ENCODE data around the gene RBM18. TPM values are rescaled to one million over a fixed set of nuclear protein-coding genes. Genes with fewer than 3 reads are reported as not detected.
A peak's percentile ranks its signal among the peaks of the same experiment; 100 is the strongest.

RBM18 gene
- total RNA-seq, 1 donor from 2014 or later = 24.2 TPM

DNA sequence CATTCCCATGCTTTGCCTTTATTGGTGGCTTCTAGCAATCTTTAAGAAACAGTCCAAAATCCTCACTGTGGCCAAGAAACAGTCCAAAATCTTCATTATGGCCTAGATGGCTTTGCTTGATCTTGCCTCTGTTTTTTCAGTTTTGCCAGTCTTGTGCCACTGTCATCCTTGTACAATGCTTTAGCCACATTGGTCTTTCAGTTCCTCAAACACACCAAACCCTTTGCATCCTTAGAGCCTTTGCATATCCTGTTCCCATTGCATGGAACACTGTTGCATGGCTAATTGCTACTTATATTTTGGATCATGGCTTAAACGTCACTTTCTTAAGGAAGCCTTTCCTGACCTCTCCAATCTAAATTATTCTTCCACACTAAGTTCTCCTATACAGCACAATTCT, 22.1 kb upstream of the RBM18 start:
- no peak overlapping the region for H3K27ac Mint-ChIP-seq
- TF ChIP-seq, protein P1, sequence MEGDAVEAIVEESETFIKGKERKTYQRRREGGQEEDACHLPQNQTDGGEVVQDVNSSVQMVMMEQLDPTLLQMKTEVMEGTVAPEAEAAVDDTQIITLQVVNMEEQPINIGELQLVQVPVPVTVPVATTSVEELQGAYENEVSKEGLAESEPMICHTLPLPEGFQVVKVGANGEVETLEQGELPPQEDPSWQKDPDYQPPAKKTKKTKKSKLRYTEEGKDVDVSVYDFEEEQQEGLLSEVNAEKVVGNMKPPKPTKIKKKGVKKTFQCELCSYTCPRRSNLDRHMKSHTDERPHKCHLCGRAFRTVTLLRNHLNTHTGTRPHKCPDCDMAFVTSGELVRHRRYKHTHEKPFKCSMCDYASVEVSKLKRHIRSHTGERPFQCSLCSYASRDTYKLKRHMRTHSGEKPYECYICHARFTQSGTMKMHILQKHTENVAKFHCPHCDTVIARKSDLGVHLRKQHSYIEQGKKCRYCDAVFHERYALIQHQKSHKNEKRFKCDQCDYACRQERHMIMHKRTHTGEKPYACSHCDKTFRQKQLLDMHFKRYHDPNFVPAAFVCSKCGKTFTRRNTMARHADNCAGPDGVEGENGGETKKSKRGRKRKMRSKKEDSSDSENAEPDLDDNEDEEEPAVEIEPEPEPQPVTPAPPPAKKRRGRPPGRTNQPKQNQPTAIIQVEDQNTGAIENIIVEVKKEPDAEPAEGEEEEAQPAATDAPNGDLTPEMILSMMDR (conservative IDR thresholded peaks at IDR 0.05) = no peak
- H3K36me3 Mint-ChIP-seq = peaks cover 26% of the 10 kb centered on the region
- H3K4me3 Mint-ChIP-seq = no peak overlapping the region
- DNase-seq (ENCODE audit: extremely low spot score, unreplicated experiment) = no peak
- no peaks in the 10 kb centered on the region for H3K9me3 Mint-ChIP-seq
- no peaks in the 10 kb centered on the region for H3K27me3 Mint-ChIP-seq
- H3K4me1 Mint-ChIP-seq (ENCODE audit: unreplicated experiment) = peaks cover 6% of the 10 kb centered on the region

DNA sequence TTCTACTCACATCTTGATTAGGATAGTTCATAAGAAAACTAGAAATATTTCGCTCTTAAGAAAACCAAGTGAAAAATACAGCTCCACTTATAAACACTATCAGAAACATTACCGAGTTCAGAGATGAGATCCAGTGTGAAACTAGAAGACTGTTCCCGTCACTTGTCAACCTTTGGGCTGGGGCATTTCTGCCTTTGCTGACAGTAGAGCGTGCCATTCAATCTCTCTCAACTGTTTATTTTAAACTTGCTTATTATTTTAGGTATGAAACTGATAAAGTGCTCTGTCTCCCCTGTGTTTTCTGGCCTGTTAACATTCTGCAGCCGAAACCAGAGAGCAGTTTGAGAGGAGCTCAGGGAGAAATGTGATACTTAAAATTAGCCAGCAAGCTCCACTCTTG, 16.7 kb upstream of the RBM18 start:
- Mint-ChIP-seq H3K4me3 (peak overlapping the region; percentile 66), H3K27ac (no peak overlapping the region), H3K9me3 (no peaks in the 10 kb centered on the region), H3K27me3 (no peaks in the 10 kb centered on the region), H3K4me1 (ENCODE audit: unreplicated experiment) (peaks cover 22% of the 10 kb centered on the region), H3K36me3 (peaks cover 26% of the 10 kb centered on the region)
- TF ChIP-seq, protein P1 (conservative IDR thresholded peaks at IDR 0.05) = no peak
- no peak for DNase-seq (ENCODE audit: extremely low spot score, unreplicated experiment)

DNA sequence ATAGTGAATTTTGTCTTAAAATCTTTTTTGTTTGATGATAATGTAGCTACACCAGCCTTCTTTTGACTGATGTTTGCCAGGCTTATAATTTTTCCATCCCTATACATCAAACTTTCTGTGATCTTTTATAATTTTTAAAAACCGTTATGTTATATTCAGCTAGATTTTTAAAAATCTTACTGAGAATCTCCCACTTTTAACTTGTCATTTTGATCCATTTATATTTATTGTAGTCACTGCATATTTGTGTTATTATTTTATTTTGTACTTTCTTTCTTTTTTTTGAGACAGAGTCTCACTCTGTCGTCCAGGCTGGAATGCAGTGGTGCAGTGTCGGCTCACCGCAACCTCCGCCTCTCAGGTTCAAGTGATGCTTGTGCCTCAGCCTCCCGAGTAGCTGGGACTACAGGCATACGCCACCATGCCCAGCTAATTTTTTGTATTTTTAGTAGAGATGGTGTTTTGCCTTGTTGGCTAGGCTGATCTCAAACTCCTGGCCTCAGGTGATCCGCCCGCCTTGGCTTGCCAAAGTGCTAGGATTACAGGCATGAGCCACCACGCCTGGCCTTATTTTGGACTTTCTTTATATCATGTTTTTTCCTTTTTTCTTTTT, 12.8 kb upstream of the RBM18 start:
- peaks cover 47% of the 10 kb centered on the region for H3K36me3 Mint-ChIP-seq
- peaks cover 5% of the 10 kb centered on the region for H3K9me3 Mint-ChIP-seq
- no peak overlapping the region for H3K27ac Mint-ChIP-seq
- DNase-seq (ENCODE audit: extremely low spot score, unreplicated experiment) = no peak
- TF ChIP-seq, protein P1 (conservative IDR thresholded peaks at IDR 0.05) = no peak
- no peak overlapping the region for H3K4me3 Mint-ChIP-seq
- no peaks in the 10 kb centered on the region for H3K27me3 Mint-ChIP-seq
- peaks cover 22% of the 10 kb centered on the region for H3K4me1 Mint-ChIP-seq (ENCODE audit: unreplicated experiment)

DNA sequence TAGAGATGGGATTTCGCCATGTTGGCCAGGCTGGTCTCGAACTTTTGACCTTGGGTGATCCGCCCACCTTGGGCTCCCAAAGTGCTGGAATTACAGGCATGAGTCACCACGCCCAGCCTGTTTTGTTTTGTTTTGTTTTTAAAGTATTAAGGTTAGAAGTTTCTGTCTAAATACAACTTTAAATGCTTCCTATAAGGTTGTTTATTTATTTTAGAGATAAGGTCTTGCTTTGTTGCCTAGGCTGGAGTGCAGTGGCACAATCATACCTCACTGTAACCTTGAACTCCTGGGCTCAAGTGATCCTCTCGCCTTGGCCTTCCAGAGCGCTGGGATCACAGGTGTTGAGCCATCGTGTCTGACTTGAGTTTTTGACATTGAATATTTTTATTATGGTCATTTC, 11.5 kb upstream of the RBM18 start:
- Mint-ChIP-seq H3K4me3 (no peak overlapping the region), H3K4me1 (ENCODE audit: unreplicated experiment) (peaks cover 19% of the 10 kb centered on the region), H3K9me3 (peaks cover 5% of the 10 kb centered on the region), H3K36me3 (peaks cover 45% of the 10 kb centered on the region), H3K27me3 (no peaks in the 10 kb centered on the region), H3K27ac (no peak overlapping the region)
- TF ChIP-seq, protein P1 (conservative IDR thresholded peaks at IDR 0.05) = no peak
- no peak for DNase-seq (ENCODE audit: extremely low spot score, unreplicated experiment)

DNA sequence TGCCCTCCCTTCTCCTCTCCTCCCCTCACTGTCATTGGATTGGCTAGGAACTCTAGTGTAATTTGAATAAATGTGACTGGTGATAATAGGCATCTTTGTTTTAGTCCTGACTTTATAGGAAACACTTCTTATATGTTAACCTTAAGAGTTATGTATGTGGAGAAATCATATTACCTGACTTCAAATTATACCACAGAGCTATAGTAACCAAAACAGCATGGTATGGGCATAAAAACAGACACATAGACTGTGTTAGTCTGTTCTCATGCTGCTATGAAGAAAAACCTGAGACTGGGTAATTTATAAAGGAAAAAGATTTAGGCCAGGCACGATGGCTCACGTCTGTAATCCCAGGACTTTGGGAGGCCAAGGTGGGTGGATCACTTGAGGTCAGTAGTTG, 9.4 kb upstream of the RBM18 start:
- DNase-seq (ENCODE audit: extremely low spot score, unreplicated experiment) = no peak
- Mint-ChIP-seq H3K4me1 (ENCODE audit: unreplicated experiment) (peaks cover 16% of the 10 kb centered on the region), H3K9me3 (peaks cover 5% of the 10 kb centered on the region), H3K27ac (no peak overlapping the region), H3K36me3 (peaks cover 44% of the 10 kb centered on the region), H3K4me3 (no peak overlapping the region), H3K27me3 (no peaks in the 10 kb centered on the region)
- TF ChIP-seq, protein P1 (conservative IDR thresholded peaks at IDR 0.05) = no peak
